H9 (cell line): ENCODE results near the gene VAV3. TPM values are rescaled to one million over a fixed set of nuclear protein-coding genes. Genes with fewer than 3 reads are reported as not detected.

Experiments
- DNase-seq: peaks from one replicate; pipeline ENCODE4 v3.0.0-alpha.2; 2017
- H2AFZ ChIP-seq: one replicate; pipeline ENCODE4 v1.6.1; 2013; ENCODE audit warnings: mild to moderate bottlenecking, low read length, control low read depth, moderate library complexity
- H2AK5ac ChIP-seq: 2 replicates; pipeline ENCODE4 v1.6.1; 2013; ENCODE audit warnings: low read length, control low read depth, mixed read lengths; ENCODE audit not compliant: insufficient read length
- H2BK120ac ChIP-seq: one replicate; pipeline ENCODE4 v1.6.1; 2013; ENCODE audit warnings: low read depth, mild to moderate bottlenecking, low read length, control low read depth, inconsistent platforms; ENCODE audit not compliant: poor library complexity, severe bottlenecking
- H2BK12ac ChIP-seq: 2 replicates; pipeline ENCODE4 v1.6.1; 2013; ENCODE audit warnings: low read length, control low read depth, mixed read lengths, low read depth; ENCODE audit not compliant: insufficient read length
- H2BK15ac ChIP-seq: 2 replicates; pipeline ENCODE4 v1.6.1; 2013; ENCODE audit warnings: low read depth, low read length, control low read depth
- H2BK20ac ChIP-seq: one replicate; pipeline ENCODE4 v1.6.1; 2013; ENCODE audit warnings: low read depth, mild to moderate bottlenecking, low read length, control low read depth, inconsistent platforms; ENCODE audit not compliant: poor library complexity, severe bottlenecking
- H2BK5ac ChIP-seq: 2 replicates; pipeline ENCODE4 v1.6.1; 2013; ENCODE audit warnings: low read length, control low read depth, mixed read lengths; ENCODE audit not compliant: insufficient read length
- H3K14ac ChIP-seq: 2 replicates; pipeline ENCODE4 v1.6.1; 2013; ENCODE audit warnings: low read length, control low read depth; ENCODE audit not compliant: insufficient read depth
- H3K18ac ChIP-seq: 2 replicates; pipeline ENCODE4 v1.6.1; 2013; ENCODE audit warnings: low read depth, mild to moderate bottlenecking, mixed read lengths, low read length, control low read depth; ENCODE audit not compliant: insufficient read length
- H3K23ac ChIP-seq: 2 replicates; pipeline ENCODE4 v1.6.1; 2013; ENCODE audit warnings: low read length, control low read depth, mixed read lengths, low read depth; ENCODE audit not compliant: insufficient read length
- H3K23me2 ChIP-seq: 2 replicates; pipeline ENCODE4 v1.6.1; 2013; ENCODE audit warnings: low read depth, mild to moderate bottlenecking, mixed read lengths, low read length, control low read depth; ENCODE audit not compliant: insufficient read length, poor library complexity, severe bottlenecking
- H3K27ac ChIP-seq: 2 replicates; pipeline ENCODE4 v1.5.1; 2013; ENCODE audit warnings: low read length, control low read depth, mixed read lengths, low read depth; ENCODE audit not compliant: insufficient read length
- H3K27me3 ChIP-seq: 2 replicates; pipeline ENCODE4 v1.6.1; 2013; ENCODE audit warnings: low read length, control low read depth, inconsistent platforms; ENCODE audit not compliant: insufficient read depth
- H3K4ac ChIP-seq: 2 replicates; pipeline ENCODE4 v1.6.1; 2013; ENCODE audit warnings: low read depth, mild to moderate bottlenecking, control low read depth, inconsistent platforms, low read length, moderate library complexity
- H3K4me1 ChIP-seq: 2 replicates; pipeline ENCODE4 v1.6.1; 2013; ENCODE audit warnings: low read length, control low read depth, inconsistent platforms; ENCODE audit not compliant: insufficient read depth
- H3K4me2 ChIP-seq: 2 replicates; pipeline ENCODE4 v1.6.1; 2013; ENCODE audit warnings: low read length, control low read depth, mixed read lengths; ENCODE audit not compliant: insufficient read length, insufficient read depth
- H3K56ac ChIP-seq: 2 replicates; pipeline ENCODE4 v1.6.1; 2013; ENCODE audit warnings: low read depth, mild to moderate bottlenecking, mixed read lengths, low read length, control low read depth; ENCODE audit not compliant: insufficient read length
- H3K79me1 ChIP-seq: 2 replicates; pipeline ENCODE4 v1.6.1; 2013; ENCODE audit warnings: low read depth, mild to moderate bottlenecking, moderate library complexity, low read length, control low read depth, inconsistent platforms; ENCODE audit not compliant: insufficient read depth, poor library complexity, severe bottlenecking
- H3K79me2 ChIP-seq: 2 replicates; pipeline ENCODE4 v1.6.1; 2013; ENCODE audit warnings: low read length, control low read depth, inconsistent platforms; ENCODE audit not compliant: insufficient read depth
- H3K9ac ChIP-seq: 2 replicates; pipeline ENCODE4 v1.6.1; 2013; ENCODE audit warnings: low read length, control low read depth, mixed read lengths; ENCODE audit not compliant: insufficient read length; ENCODE audit errors: extremely low read depth
- H3K9me3 ChIP-seq: one replicate; pipeline ENCODE4 v1.6.1; 2013; ENCODE audit warnings: low read depth, low read length, inconsistent platforms; ENCODE audit not compliant: control insufficient read depth
- H3T11ph ChIP-seq: one replicate; pipeline ENCODE4 v1.6.1; 2013; ENCODE audit warnings: mild to moderate bottlenecking, low read length, control low read depth, inconsistent platforms
- H4K20me1 ChIP-seq: one replicate; pipeline ENCODE4 v1.6.1; 2013; ENCODE audit not compliant: control insufficient read depth, insufficient read length, insufficient read depth
- H4K5ac ChIP-seq: 2 replicates; pipeline ENCODE4 v1.6.1; 2013; ENCODE audit warnings: low read depth, mild to moderate bottlenecking, mixed read lengths, low read length, control low read depth; ENCODE audit not compliant: insufficient read length
- H4K8ac ChIP-seq: replicated peaks from 2 replicates; pipeline ENCODE4 v1.6.1; 2013; ENCODE audit warnings: low read length, control low read depth, mixed read lengths, low read depth; ENCODE audit not compliant: insufficient read length
- H4K91ac ChIP-seq: 2 replicates; pipeline ENCODE4 v1.6.1; 2013; ENCODE audit warnings: low read depth, mild to moderate bottlenecking, moderate library complexity, mixed read lengths, low read length, control low read depth; ENCODE audit not compliant: insufficient read length
- H3K27ac Mint-ChIP-seq, 3 experiments: 2 replicates in 2 of 3; 3 replicates in 1 of 3; pipeline ENCODE4 v1.8.0; 2020 to 2021; ENCODE audit warnings: mixed read lengths in 3 of 3, mild to moderate bottlenecking in 1 of 3, moderate library complexity in 1 of 3
- H3K27me3 Mint-ChIP-seq: 2 replicates; pipeline ENCODE4 v1.8.0; 2021; ENCODE audit warnings: low read depth, mild to moderate bottlenecking, moderate library complexity, mixed read lengths
- H3K36me3 Mint-ChIP-seq, 3 experiments: 2 replicates in 2 of 3; 3 replicates in 1 of 3; pipeline ENCODE4 v1.8.0; 2020 to 2021; ENCODE audit warnings: low read depth in 3 of 3, mixed read lengths in 3 of 3; ENCODE audit not compliant: insufficient read depth in 1 of 3
- H3K4me1 Mint-ChIP-seq, 2 experiments: 2 replicates each; pipeline ENCODE4 v1.8.0; 2020; ENCODE audit warnings: mixed read lengths in 2 of 2
- H3K4me3 Mint-ChIP-seq, 2 experiments: 2 replicates in 1 of 2; 3 replicates in 1 of 2; pipeline ENCODE4 v1.8.0; 2020 to 2021; ENCODE audit warnings: mild to moderate bottlenecking in 2 of 2, mixed read lengths in 2 of 2, moderate library complexity in 1 of 2
- H3K9me3 Mint-ChIP-seq, 2 experiments: 2 replicates in 1 of 2; 3 replicates in 1 of 2; pipeline ENCODE4 v1.8.0; 2020; ENCODE audit warnings: mild to moderate bottlenecking in 2 of 2, mixed read lengths in 2 of 2, moderate library complexity in 1 of 2
- CTCF ChIP-seq: fragments of 200-600 bp; sonication (generic); conservative IDR thresholded peaks from 3 replicates; pipeline ENCODE4 v1.8.0; 2021; ENCODE audit warnings: antibody characterized with exemption, mild to moderate bottlenecking
- WGBS: extraction: QIAGEN DNeasy Blood & Tissue Kit; methylation state at CpG from one replicate; pipeline ENCODE4 v1.1.7; 2013; ENCODE audit warnings: missing lambda C conversion rate, low lambda C conversion rate, mixed read lengths; ENCODE audit not compliant: insufficient read length; ENCODE audit errors: extremely low coverage; 5-methylcytosine and 5-hydroxymethylcytosine counted together
- total RNA-seq: library from RNA; stranded (reverse); gene quantifications from 2 replicates; pipeline ENCODE4 v1.2.1, GENCODE V29; 2021

Gene VAV3
- total RNA-seq, 1 experiment from 2014 or later: 5.1 TPM

- H3K14ac ChIP-seq: no peak overlapping the region
- Mint-ChIP-seq H3K9me3 (0 out of 5 replicates have a peak, but pooled peaks cover 0 to under 1% of the 10 kb centered on the region in 2 experiments), H3K27me3 (no peaks in the 10 kb centered on the region), H3K36me3 (peaks cover 0 to 6% (median 0%) of the 10 kb centered on the region in 3 experiments; a peak in 2 of 7 replicates), H3K4me3 (no peak overlapping the region), H3K4me1 (no peaks in the 10 kb centered on the region), H3K27ac (no peak overlapping the region)
- no peaks in the 10 kb centered on the region for H3K4me1 ChIP-seq
- no peak overlapping the region for H3K4me2 ChIP-seq
- no peak overlapping the region for H2BK12ac ChIP-seq
- H4K91ac ChIP-seq: no peak overlapping the region
- H3K9me3 ChIP-seq: no peaks in the 10 kb centered on the region
- no peak overlapping the region for H4K8ac ChIP-seq
- H3K27ac ChIP-seq: no peak overlapping the region
- no peak overlapping the region for H3T11ph ChIP-seq
- DNase-seq: no peak
- H3K9ac ChIP-seq: no peak overlapping the region
- no peaks in the 10 kb centered on the region for H3K79me1 ChIP-seq
- no peak overlapping the region for H3K4ac ChIP-seq
- no peaks in the 10 kb centered on the region for H3K23me2 ChIP-seq
- WGBS: no CpG with 5 or more reads among the region's 8 CpGs
- no peaks in the 10 kb centered on the region for H4K20me1 ChIP-seq
- no peaks in the 10 kb centered on the region for H3K27me3 ChIP-seq
- no peak overlapping the region for H2BK5ac ChIP-seq
- no peak overlapping the region for H2BK15ac ChIP-seq
- H3K23ac ChIP-seq: no peak overlapping the region
- H2BK120ac ChIP-seq: no peak overlapping the region
- no peak overlapping the region for H4K5ac ChIP-seq
- H2BK20ac ChIP-seq: no peak overlapping the region
- no peak for TF ChIP-seq CTCF
- no peak overlapping the region for H2AK5ac ChIP-seq
- no peak overlapping the region for H3K56ac ChIP-seq
- no peaks in the 10 kb centered on the region for H3K79me2 ChIP-seq
- no peak overlapping the region for H2AFZ ChIP-seq
- no peak overlapping the region for H3K18ac ChIP-seq
Measured at GRCh38 chr1:107617921-107618320, 347.1 kb downstream of the VAV3 start.
